Hepatocyte (in vitro differentiated cells): ENCODE results near the gene CUBN.

Experiments
- EZH2 ChIP-seq: fragments of 200-600 bp; sonication (generic); IDR thresholded peaks from 2 replicates; pipeline ENCODE4 v1.6.1; 2016; ENCODE audit warnings: antibody characterized with exemption, mild to moderate bottlenecking, borderline replicate concordance
- EZH2phosphoT487 ChIP-seq: fragments of 200-600 bp; sonication (generic); IDR thresholded peaks from one replicate; pipeline ENCODE4 v1.6.1; 2018; ENCODE audit warnings: antibody characterized with exemption, mild to moderate bottlenecking, low read depth, moderate library complexity; ENCODE audit not compliant: unreplicated experiment, severe bottlenecking
- TF ChIP-seq, protein P1 (sequence below): fragments of 200-600 bp; sonication (generic); IDR thresholded peaks from 2 replicates; pipeline ENCODE4 v1.5.1; 2016; ENCODE audit warnings: antibody characterized with exemption, mild to moderate bottlenecking; ENCODE audit not compliant: poor library complexity

DNA sequence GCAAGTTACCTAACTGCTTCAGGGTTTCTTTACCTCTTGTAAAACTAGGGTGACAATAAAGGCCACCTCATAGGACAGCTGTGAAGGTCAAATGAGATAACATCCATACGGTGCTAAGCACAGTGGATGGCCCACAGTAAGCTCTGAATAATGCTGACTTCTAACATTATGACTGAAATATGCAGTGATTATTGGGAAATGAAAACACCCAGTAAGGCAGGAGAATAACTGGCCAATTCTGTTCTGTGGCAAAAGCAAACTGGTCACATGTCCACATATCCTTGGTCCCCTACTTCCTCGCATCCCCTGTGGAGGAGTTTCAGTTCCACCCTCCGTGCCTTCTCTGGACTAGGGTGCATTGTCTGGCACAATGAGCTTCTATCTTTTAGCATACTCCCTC, 1.4 kb downstream of the CUBN start:
- TF ChIP-seq, protein P1, sequence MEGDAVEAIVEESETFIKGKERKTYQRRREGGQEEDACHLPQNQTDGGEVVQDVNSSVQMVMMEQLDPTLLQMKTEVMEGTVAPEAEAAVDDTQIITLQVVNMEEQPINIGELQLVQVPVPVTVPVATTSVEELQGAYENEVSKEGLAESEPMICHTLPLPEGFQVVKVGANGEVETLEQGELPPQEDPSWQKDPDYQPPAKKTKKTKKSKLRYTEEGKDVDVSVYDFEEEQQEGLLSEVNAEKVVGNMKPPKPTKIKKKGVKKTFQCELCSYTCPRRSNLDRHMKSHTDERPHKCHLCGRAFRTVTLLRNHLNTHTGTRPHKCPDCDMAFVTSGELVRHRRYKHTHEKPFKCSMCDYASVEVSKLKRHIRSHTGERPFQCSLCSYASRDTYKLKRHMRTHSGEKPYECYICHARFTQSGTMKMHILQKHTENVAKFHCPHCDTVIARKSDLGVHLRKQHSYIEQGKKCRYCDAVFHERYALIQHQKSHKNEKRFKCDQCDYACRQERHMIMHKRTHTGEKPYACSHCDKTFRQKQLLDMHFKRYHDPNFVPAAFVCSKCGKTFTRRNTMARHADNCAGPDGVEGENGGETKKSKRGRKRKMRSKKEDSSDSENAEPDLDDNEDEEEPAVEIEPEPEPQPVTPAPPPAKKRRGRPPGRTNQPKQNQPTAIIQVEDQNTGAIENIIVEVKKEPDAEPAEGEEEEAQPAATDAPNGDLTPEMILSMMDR: no peak
- no peak for TF ChIP-seq EZH2phosphoT487
- no peak for TF ChIP-seq EZH2
